CD1c-positive myeloid dendritic cell (primary cell): Measurements from ENCODE around the gene CD59.
"Not testable (repeated sequence)": the region's sequence is repeated elsewhere in the genome, so short reads cannot be mapped to it uniquely, and the experiment has no call there.

Experiments
- DNase-seq: peaks from one replicate; pipeline ENCODE4 v3.0.0-alpha.2; 2016; ENCODE audit errors: extremely low spot score

The CD59 gene

GRCh38 chr11:33665350-33666106, 70.7 kb downstream of the CD59 start:
- DNase-seq: no peak

DNA sequence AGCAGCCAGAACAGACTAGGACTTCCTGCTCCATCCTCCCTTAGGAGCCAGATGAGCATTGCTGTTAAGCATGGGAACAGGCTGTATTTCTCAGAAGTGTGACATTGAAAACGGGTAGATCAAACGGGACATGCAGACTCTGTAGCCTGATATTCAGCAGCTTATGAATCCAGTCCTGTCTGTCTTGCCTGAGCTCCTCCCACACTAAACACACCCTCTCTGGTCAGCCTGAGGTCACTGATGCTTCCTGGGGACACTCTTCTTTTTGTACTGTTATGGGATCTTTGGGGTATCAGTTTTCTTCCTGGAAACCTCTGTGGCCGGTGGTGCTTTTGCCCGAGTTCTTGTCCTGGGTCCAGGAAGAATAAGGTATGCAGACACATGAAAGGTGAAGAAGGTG, 71.4 kb downstream of the CD59 start:
- DNase-seq: no peak

- DNase-seq: no peak
These were observed 72.1 kb downstream of the CD59 start for GRCh38 chr11:33664166-33664565.

- DNase-seq: no peak
These were observed 73.1 kb downstream of the CD59 start for GRCh38 chr11:33663121-33663520.

DNA sequence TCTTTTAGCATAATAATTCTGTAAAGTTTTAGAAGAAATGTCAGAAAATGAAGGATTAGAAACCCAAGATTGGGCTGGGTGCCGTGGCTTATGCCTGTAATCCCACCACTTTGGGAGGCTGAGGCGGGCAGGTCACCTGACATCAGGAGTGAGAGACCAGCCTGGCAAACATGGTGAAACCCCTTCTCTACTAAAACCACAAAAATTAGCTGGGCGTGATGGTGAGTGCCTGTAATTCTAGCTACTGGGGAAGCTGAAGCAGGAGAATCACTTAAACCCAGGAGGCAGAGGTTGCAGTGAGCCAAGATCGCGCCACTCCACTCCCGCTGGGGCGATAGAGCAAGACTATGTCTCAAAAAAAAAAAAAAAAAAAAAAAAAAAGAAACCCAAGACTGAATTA, 74.7 kb downstream of the CD59 start:
- not testable (repeated sequence) for DNase-seq

GRCh38 chr11:33660962-33661361, 75.3 kb downstream of the CD59 start:
- no peak for DNase-seq

GRCh38 chr11:33659370-33660139, 76.7 kb downstream of the CD59 start:
- DNase-seq: no peak

- no peak for DNase-seq
These were observed 77.9 kb downstream of the CD59 start for GRCh38 chr11:33658195-33658900.

GRCh38 chr11:33657757-33658156, 78.5 kb downstream of the CD59 start:
- no peak for DNase-seq

- DNase-seq: no peak
These were observed 79.5 kb downstream of the CD59 start for GRCh38 chr11:33656768-33657167.

DNA sequence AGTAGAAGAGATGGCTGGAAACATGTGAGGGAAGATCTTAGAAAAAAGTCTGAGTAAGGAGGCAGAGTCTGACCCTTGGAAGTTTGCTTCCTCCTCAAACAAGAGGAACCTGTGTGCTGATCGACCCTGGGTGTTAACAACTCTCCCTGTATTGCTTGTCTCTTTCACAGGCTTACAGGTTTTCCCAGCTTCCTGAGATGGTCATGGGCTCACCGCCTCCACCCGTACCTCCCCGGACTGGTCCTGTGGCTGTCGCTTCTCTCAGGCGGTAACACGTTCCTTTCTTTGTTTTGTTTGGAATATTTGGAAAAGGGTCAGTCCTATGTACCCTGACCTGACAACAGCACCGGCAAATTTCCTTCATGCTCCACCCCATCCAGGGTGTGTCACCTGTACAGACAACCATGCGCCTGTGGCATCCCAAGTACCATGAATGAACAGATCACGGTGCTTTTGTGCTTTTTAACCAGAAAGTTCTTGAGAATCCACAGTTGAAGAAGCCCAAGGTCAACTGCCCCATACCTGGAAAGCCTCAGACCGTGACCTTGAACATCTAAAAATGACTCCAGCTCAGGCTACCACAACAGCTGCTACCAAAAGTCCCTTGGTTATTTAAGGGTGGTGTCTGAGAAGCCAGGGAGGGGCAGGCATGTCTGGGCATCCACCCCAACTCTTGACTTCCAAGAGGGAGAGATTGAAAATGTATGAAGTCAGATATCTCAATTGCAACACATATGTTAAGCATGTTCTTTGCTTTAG, 80.2 kb downstream of the CD59 start:
- DNase-seq: no peak

DNA sequence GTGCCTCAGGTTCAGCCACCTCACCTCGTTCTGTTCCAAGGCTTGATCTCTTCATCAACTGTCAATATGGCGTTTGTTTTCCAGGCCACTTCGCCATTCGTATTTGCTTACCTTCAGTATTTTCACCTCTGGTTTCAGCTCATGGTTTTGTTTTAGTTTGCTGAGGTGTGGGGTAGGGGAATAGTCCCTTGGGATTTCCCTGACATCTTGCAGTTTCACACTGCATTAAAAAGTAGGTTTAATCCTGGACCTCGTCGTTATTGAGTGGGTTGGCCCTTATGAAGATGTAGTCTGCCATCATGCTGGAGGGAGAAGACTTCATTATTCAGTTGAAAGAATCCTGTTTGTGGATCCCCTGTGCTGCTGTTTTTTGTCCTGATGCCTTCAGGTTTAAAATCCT, 81.6 kb downstream of the CD59 start:
- DNase-seq: no peak
